COLO668 (cell line): ENCODE results near the gene CAT.

Source experiments
- DNase-seq: peaks from one replicate; lab custom pipeline; 2025; ENCODE audit not compliant: unreplicated experiment; lab: John Stamatoyannopoulos, UW

The CAT gene

DNA sequence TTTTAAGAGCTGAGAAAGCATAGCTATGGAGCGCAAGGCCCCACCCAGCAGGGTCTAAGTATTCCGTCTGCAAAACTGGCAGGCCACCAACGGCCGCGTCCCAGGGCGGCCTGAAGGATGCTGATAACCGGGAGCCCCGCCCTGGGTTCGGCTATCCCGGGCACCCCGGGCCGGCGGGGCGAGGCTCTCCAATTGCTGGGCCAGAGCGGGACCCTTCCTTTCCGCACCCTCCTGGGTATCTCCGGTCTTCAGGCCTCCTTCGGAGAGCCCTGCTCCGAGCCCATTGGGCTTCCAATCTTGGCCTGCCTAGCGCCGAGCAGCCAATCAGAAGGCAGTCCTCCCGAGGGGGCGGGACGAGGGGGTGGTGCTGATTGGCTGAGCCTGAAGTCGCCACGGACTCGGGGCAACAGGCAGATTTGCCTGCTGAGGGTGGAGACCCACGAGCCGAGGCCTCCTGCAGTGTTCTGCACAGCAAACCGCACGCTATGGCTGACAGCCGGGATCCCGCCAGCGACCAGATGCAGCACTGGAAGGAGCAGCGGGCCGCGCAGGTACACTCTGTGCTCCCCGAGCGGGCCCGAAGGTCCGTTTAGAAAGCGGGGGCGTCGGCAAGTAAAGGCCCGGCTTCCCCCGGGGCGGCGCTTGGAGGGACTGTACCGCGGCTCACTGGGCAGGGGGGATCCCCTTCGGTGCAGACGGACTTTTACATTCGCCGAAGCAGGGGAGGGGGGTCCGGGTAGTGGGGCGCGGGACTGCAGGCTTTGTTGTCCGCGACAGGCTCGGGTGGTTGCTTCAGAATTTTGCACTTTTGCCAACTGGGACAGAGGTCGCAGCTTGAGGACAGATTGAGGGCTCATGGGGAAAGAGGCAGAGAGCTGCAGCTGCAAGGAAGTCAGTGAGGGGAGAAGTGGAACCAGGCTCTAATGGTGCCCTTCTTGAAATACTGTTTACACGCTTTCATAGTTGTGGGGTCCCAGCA is at the start of gene CAT:
CAT (plus strand) TSS at position 406 of the 979 bp plus-strand sequence; CDS start at position 486, 80 bp downstream.
- DNase-seq, result peak; percentile 96

GRCh38 chr11:34394771-34395300 is 43.9 kb upstream of the CAT start:
- DNase-seq, result no peak

- DNase-seq, result no peak
Measured at GRCh38 chr11:34395916-34396550, 42.7 kb upstream of the CAT start.

GRCh38 chr11:34397120-34397519 is 41.6 kb upstream of the CAT start:
- no peak for DNase-seq

GRCh38 chr11:34397811-34398210 is 40.9 kb upstream of the CAT start:
- no peak for DNase-seq

DNA sequence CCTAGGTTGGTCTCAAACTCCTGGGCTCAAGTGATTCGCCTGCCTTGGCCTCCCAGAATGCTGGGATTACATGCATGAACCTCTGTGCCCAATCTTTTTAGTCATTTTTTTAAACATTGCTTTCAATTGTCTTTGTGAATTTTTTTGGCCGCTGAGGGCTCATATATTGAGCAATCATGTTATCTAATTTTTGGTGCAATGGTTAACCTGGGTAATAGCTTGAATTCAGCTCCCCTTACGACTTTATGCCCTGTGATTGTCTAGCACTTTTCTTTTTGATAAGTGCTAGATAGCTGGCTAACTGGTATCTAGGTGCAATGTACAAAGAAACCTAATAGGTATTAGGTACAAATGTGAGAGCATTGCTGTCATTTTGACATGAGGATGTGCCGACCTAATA is 35.3 kb upstream of the CAT start:
- DNase-seq, result no peak

DNA sequence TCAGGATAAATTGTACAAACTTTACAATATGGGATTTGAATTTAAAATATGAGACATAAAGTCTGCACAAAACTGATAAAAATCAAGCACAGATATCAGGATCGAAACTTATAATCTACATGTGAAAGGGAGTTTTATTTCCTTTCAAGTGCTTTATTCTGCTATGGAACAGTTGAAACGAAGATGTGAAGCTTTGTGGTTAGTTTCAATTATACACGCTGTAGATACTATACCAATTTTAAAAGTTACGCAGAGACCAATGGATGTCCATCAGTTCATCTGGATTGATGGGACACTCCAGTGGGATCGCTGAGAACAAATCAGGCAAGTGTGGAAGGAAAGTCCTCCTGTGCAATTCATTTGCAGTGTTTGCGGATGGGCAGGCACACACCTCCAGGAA is 34.5 kb upstream of the CAT start:
- DNase-seq, result no peak

- DNase-seq, result no peak
Measured at GRCh38 chr11:34405079-34405858, 33.5 kb upstream of the CAT start.

- DNase-seq, result no peak
Measured at GRCh38 chr11:34406413-34406812, 32.3 kb upstream of the CAT start.

GRCh38 chr11:34407121-34407813 is 31.5 kb upstream of the CAT start:
- no peak for DNase-seq

DNA sequence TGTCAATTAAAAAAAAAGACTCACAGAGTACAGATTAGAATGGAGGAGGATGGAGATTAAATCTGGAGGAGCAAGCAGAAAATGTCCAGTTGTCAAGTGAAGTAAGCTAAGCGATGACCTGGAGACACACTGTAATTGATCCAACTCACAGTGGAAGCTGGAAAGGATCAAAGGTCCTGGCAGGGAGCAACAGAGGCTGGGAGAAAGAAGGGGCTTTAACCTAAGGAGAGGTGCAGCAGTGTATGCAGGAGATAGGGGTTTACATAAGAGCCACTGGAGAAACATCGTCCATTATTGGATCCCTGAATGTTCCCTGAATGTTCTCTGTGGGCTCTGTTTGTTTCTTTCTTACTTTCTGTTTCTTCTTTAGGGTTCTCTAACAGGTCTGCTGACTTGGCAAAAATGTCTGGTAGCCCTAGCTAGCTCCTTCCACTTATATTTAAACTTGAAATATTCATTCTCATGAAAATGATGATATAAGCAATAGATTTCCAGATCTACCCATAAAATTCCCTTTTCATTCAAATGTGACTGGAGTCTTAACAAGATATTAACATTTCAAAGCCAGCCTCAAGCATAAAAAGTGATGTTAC is 30.1 kb upstream of the CAT start:
- no peak for DNase-seq

DNA sequence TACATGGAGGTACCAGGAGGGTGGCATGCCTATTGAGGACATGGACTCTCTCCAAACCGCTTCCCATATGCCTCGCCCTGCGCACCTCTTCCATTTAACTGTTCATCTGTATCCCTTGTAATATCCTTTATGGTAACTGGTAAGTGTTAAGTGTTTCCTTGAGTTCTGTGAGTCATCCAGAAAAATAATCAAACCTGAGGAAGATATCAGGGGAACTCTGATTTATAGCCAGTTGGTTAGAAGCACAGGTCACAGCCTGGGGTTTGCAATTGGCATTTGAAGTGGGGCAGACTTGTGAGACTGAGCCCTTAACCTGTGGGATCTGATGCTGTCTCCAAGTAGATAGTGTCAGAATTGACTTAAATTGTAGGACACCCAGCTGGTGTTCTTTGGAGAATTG is 27.6 kb upstream of the CAT start:
- DNase-seq, result no peak

DNA sequence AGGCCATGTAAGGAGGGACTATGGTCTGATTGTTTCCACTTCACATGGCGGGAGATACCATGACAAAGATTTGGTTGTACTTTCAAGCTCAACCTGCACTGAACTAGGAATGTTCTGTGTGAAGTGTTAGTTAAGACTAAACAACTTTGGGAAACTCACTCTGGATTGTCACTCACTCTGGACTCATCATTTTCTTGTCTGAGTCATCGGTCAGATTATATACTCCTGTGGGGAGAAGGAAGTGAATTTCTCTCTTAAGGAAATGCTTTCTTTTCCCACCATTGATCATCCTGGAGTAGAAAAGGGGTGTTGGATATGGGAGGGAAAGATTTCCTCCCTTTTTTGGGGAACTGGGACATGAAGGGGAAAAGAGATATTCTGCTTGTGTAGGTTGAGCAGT is 26.9 kb upstream of the CAT start:
- no peak for DNase-seq

- DNase-seq, result no peak
Measured at GRCh38 chr11:34413263-34413662, 25.5 kb upstream of the CAT start.

- DNase-seq, result no peak
Measured at GRCh38 chr11:34415538-34415937, 23.2 kb upstream of the CAT start.

DNA sequence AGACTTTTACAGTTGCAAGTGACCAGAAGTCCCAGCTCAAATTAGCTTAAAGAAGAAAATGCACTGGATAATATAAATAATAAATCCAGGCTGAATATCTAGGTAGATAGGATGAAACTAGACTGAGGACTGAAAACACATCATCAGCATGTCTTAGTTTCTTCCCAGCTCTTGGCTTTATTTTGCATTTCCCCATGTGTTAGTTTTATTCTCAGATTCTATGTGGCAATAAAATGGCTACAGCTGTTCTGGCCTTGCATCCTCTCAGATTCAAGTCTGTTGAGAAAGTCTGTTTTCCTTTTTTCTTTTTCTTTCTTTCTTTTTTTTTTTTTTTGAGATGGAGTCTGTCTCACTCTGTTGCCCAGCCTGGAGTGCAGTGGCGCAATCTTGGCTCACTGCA is 22.6 kb upstream of the CAT start:
- DNase-seq, result no peak

DNA sequence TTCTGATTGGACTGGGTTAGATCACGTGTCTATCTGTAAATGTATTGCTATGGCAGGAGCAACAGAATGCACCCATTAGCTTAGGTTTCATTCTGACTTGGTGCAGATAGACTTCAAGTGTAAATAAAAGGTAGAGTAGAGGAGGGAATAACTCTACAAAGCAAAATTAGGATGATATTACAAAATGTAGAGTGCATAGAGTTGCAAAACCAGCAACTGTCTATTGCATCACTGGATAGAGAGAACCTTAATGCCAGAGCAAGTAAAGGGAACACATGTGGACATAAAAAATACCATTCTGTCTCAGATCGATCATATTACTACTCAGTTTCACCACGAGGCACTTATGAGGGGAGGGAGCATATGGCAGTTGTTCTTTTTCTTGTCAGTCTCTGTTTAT is 22.0 kb upstream of the CAT start:
- DNase-seq, result no peak

DNA sequence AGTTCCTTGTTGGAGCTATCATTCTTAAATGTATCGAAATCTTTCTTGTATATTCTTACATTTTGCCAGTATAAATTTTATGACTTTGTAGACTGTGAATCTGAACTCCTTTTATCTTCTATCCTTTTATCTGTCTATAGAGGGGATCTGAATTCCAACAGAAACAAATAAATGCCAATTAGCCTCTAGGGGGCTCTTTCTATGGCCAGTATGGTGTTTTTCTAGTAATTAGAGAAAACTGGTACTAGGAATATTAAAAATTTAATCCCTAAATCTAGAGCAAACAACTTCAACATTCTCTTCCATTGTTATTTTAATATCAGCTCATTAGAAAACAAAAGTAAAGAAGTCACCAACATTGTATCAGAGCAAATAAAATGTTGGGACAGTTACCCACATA is 21.5 kb upstream of the CAT start:
- DNase-seq, result no peak

GRCh38 chr11:34419158-34419557 is 19.6 kb upstream of the CAT start:
- DNase-seq, result no peak

- DNase-seq, result no peak
Measured at GRCh38 chr11:34423300-34423699, 15.4 kb upstream of the CAT start.
